IMR-90 (cell line): ENCODE results near the gene LYPD5. TPM values are rescaled to one million over a fixed set of nuclear protein-coding genes. Genes with fewer than 3 reads are reported as not detected.
A peak's percentile ranks its signal among the peaks of the same experiment; 100 is the strongest.

ENCODE experiments used
- ATAC-seq: fragments of 200-7000 bp; cut with Tn5 transposase; 2 replicates; pipeline ENCODE4 v1.9.1; 2020; ENCODE audit warnings: low read depth, mild to moderate bottlenecking, moderate library complexity
- BruUV-seq: library from RNA; stranded (reverse); fragments of 400-500 nt; replicated peaks from 2 replicates; lab custom pipeline; 2021; lab: Mats Ljungman, UMichigan
- CTCF ChIA-PET: fragments of 300-600 bp; formaldehyde crosslinking; extraction: SDS; loops from one replicate; lab custom pipeline; 2021; ENCODE audit warnings: antibody characterized with exemption; lab: Yijun Ruan, JAX
- POLR2A ChIA-PET: fragments of 300-600 bp; sonication (Branson Sonifier 250); formaldehyde crosslinking; loops from one replicate; lab custom pipeline; 2022; ENCODE audit warnings: antibody characterized with exemption; ENCODE audit not compliant: unreplicated experiment; lab: Charles Lee
- DNase-seq: peaks from one replicate; pipeline ENCODE4 v3.0.0; 2013
- H2AFZ ChIP-seq: replicated peaks from 2 replicates; pipeline ENCODE3; 2013; ENCODE audit warnings: low read length, mild to moderate bottlenecking; ENCODE audit not compliant: poor library complexity
- H2AK5ac ChIP-seq: 2 replicates; pipeline ENCODE4 v1.6.1; 2013; ENCODE audit warnings: low read depth, low read length, inconsistent platforms
- H2AK9ac ChIP-seq: replicated peaks from 2 replicates; pipeline ENCODE3; 2013; ENCODE audit warnings: mild to moderate bottlenecking, low read depth, low read length, moderate library complexity; ENCODE audit not compliant: poor library complexity
- H2BK120ac ChIP-seq: 2 replicates; pipeline ENCODE4 v1.6.1; 2013; ENCODE audit warnings: low read depth, low read length, inconsistent platforms
- H2BK15ac ChIP-seq: 3 replicates; pipeline ENCODE4 v1.6.1; 2013; ENCODE audit warnings: low read depth, low read length, inconsistent platforms
- H2BK20ac ChIP-seq: 2 replicates; pipeline ENCODE4 v1.6.1; 2013; ENCODE audit warnings: low read depth, mild to moderate bottlenecking, inconsistent platforms, low read length, moderate library complexity
- H2BK5ac ChIP-seq: 2 replicates; pipeline ENCODE4 v1.6.1; 2013; ENCODE audit warnings: mild to moderate bottlenecking, low read depth, low read length, inconsistent platforms; ENCODE audit not compliant: poor library complexity, severe bottlenecking
- H3K14ac ChIP-seq: replicated peaks from 2 replicates; pipeline ENCODE4 v1.6.1; 2013; ENCODE audit warnings: low read depth, low read length, inconsistent platforms
- H3K18ac ChIP-seq: 2 replicates; pipeline ENCODE4 v1.6.1; 2013; ENCODE audit warnings: low read depth, low read length, control low read depth
- H3K23ac ChIP-seq: 2 replicates; pipeline ENCODE4 v1.6.1; 2013; ENCODE audit warnings: low read depth, low read length, inconsistent platforms
- H3K27ac ChIP-seq: 2 replicates; pipeline ENCODE4 v1.5.1; 2013; ENCODE audit warnings: mild to moderate bottlenecking, control low read depth, low read length; ENCODE audit not compliant: insufficient read depth
- H3K27me3 ChIP-seq: 2 replicates; pipeline ENCODE4 v1.6.1; 2013; ENCODE audit warnings: low read length; ENCODE audit not compliant: control insufficient read depth, insufficient read depth
- H3K36me3 ChIP-seq: 2 replicates; pipeline ENCODE4 v1.6.1; 2013; ENCODE audit warnings: low read length, mixed read lengths; ENCODE audit not compliant: control insufficient read depth, insufficient read depth
- H3K4ac ChIP-seq: 2 replicates; pipeline ENCODE4 v1.6.1; 2013; ENCODE audit warnings: low read depth, low read length, inconsistent platforms
- H3K4me1 ChIP-seq: 2 replicates; pipeline ENCODE4 v1.6.1; 2013; ENCODE audit warnings: low read length, mixed read lengths; ENCODE audit not compliant: control insufficient read depth, insufficient read depth
- H3K4me2 ChIP-seq: 2 replicates; pipeline ENCODE4 v1.6.1; 2013; ENCODE audit warnings: low read depth, mild to moderate bottlenecking, control low read depth, low read length, moderate library complexity
- H3K4me3 ChIP-seq: 2 replicates; pipeline ENCODE4 v1.5.1; 2013; ENCODE audit warnings: low read depth, mild to moderate bottlenecking, control low read depth, low read length, moderate library complexity; ENCODE audit not compliant: insufficient read depth
- H3K56ac ChIP-seq: 2 replicates; pipeline ENCODE4 v1.6.1; 2013; ENCODE audit warnings: low read length, inconsistent platforms; ENCODE audit not compliant: insufficient read depth; ENCODE audit errors: extremely low read depth
- H3K79me1 ChIP-seq, 2 experiments: 2 replicates each; pipeline ENCODE4 v1.6.1; 2013; ENCODE audit warnings: low read length in 2 of 2, inconsistent platforms in 1 of 2, low read depth in 1 of 2
- H3K9ac ChIP-seq: 2 replicates; pipeline ENCODE4 v1.6.1; 2013; ENCODE audit warnings: low read depth, low read length, control low read depth
- H3K9me1 ChIP-seq: 2 replicates; pipeline ENCODE4 v1.6.1; 2013; ENCODE audit warnings: low read length, inconsistent platforms; ENCODE audit not compliant: insufficient read depth
- H3K9me3 ChIP-seq: 2 replicates; pipeline ENCODE4 v1.6.1; 2013; ENCODE audit warnings: low read length; ENCODE audit not compliant: control insufficient read depth, insufficient read depth
- H4K20me1 ChIP-seq: 2 replicates; pipeline ENCODE4 v1.6.1; 2013; ENCODE audit warnings: low read length, inconsistent platforms; ENCODE audit not compliant: insufficient read depth
- H4K5ac ChIP-seq: 2 replicates; pipeline ENCODE4 v1.6.1; 2013; ENCODE audit warnings: mild to moderate bottlenecking, low read depth, low read length, control low read depth
- H4K8ac ChIP-seq, 2 experiments: 2 replicates each; pipeline ENCODE4 v1.6.1; 2013; ENCODE audit warnings: low read depth in 2 of 2, low read length in 2 of 2, control low read depth in 1 of 2, inconsistent platforms in 1 of 2
- H4K91ac ChIP-seq: 2 replicates; pipeline ENCODE4 v1.6.1; 2013; ENCODE audit warnings: low read depth, low read length, inconsistent platforms; ENCODE audit not compliant: insufficient read depth
- BHLHE40 ChIP-seq: fragments of 150-350 bp; IDR thresholded peaks from 2 replicates; pipeline ENCODE4 v1.6.1; 2016; ENCODE audit warnings: mild to moderate bottlenecking, low read depth, low read length
- CHD1 ChIP-seq: IDR thresholded peaks from 2 replicates; pipeline ENCODE4 v1.6.1; 2012; ENCODE audit warnings: low read depth, low read length, improper control_type of control experiment
- FOS ChIP-seq: fragments of 150-350 bp; IDR thresholded peaks from 2 replicates; pipeline ENCODE4 v1.6.1; 2016; ENCODE audit warnings: low read depth, low read length
- MAFK ChIP-seq: IDR thresholded peaks from 2 replicates; pipeline ENCODE4 v1.6.1; 2012; ENCODE audit warnings: low read depth, low read length, improper control_type of control experiment
- MXI1 ChIP-seq: IDR thresholded peaks from 2 replicates; pipeline ENCODE4 v1.6.1; 2012; ENCODE audit warnings: low read depth, mild to moderate bottlenecking, low read length, moderate library complexity, borderline replicate concordance
- NFE2L2 ChIP-seq: fragments of 150-350 bp; IDR thresholded peaks from 2 replicates; pipeline ENCODE4 v1.6.1; 2016; ENCODE audit warnings: low read depth, mild to moderate bottlenecking, low read length
- USF2 ChIP-seq: fragments of 150-350 bp; IDR thresholded peaks from 2 replicates; pipeline ENCODE4 v1.6.1; 2017; ENCODE audit warnings: mild to moderate bottlenecking, antibody characterized with exemption, low read length, low read depth
- WGBS, 2 experiments: methylation state at CpG; one replicate each; pipeline versions ENCODE4 v1.1.5 to v1.1.7; 2013; ENCODE audit warnings: missing lambda C conversion rate in 2 of 2; ENCODE audit not compliant: insufficient read length in 1 of 2; ENCODE audit errors: extremely low coverage in 2 of 2; 5-methylcytosine and 5-hydroxymethylcytosine counted together
- dilution Hi-C: fragments of 300-500 bp; cut with HindIII; formaldehyde crosslinking; loops from one replicate; pipeline ENCODE4 v1.14.3; 2018; ENCODE audit warnings: low sequenced_read_pairs; ENCODE audit not compliant: unreplicated experiment
- in situ Hi-C: fragments of 300-500 bp; cut with MboI; formaldehyde crosslinking; loops from 3 replicates; pipeline ENCODE4 v1.14.3; 2019; ENCODE audit warnings: low sequenced_read_pairs, inconsistent platforms, mixed read lengths
- intact Hi-C: fragments of 100-400 bp; cut with micrococcal nuclease; formaldehyde crosslinking; loops from 2 replicates; pipeline ENCODE4 v1.10.0; 2022
- polyA plus RNA-seq, 3 experiments: library from polyadenylated mRNA; depleted of rRNA; stranded (reverse); fragments of >200 nt; gene quantifications; 2 replicates each; pipeline ENCODE4 v1.2.3, GENCODE V29; 2012; ENCODE audit warnings: low replicate concordance in 1 of 3
- total RNA-seq: library from RNA; depleted of rRNA; stranded (reverse); fragments of >200 nt; gene quantifications from 2 replicates; pipeline ENCODE4 v1.2.3, GENCODE V29; 2012

The LYPD5 gene
- total and polyA plus RNA-seq, 2 of the 4 experiments (the other 2 are of a cell fraction) = 0.31 to 0.36 TPM

DNA sequence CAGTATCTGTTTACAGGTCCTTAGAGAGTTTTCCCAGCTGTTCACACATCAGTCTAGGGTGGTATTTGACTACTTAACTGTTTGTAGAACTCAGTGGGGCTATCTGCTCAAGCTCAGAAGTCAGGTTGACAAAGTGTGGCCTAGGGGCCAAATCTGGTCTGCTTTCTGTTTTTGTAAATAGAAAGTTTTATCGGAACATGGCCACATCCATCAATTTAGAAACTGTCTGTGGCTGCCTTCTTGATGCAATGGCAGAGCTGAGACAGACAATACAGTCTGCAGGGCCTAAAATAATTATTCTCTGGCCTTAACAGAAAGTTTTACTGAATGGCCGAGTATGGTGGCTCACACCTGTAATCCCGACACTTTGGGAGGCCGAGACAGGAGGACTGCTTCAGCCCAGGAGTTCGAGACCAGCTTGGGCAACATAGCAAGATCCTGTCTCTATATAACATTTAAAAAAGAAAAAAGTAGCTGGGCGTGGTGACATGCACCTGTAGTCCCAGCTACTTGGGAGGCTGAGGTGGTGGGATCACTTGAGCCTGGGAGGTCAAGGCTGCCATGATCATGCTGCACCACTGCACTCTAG is 49.9 kb downstream of the LYPD5 start:
- dilution Hi-C loops = no loop called here
- Histone ChIP-seq H3K56ac (no peak overlapping the region), H3K18ac (no peak overlapping the region), H2BK120ac (no peak overlapping the region), H3K36me3 (peaks cover 21% of the 10 kb centered on the region), H4K20me1 (peaks cover 25% of the 10 kb centered on the region), H2AK9ac (no peak overlapping the region), H2BK15ac (no peak overlapping the region), H3K9me3 (no peaks in the 10 kb centered on the region), H3K4me3 (no peak overlapping the region), H4K8ac (no peak overlapping the region), H2AFZ (no peak overlapping the region), H3K27ac (no peak overlapping the region), H3K14ac (no peak overlapping the region), H4K91ac (no peak overlapping the region), H3K4ac (no peak overlapping the region), H3K4me1 (peaks cover 14% of the 10 kb centered on the region), H3K4me2 (no peak overlapping the region), H2AK5ac (peak overlapping the region; percentile 87; the same call in 1 of the 2 replicates), H3K27me3 (no peaks in the 10 kb centered on the region), H3K9me1 (peaks cover 14% of the 10 kb centered on the region), H4K5ac (no peak overlapping the region), H3K9ac (no peak overlapping the region), H2BK5ac (peak overlapping the region; percentile 43), H3K23ac (no peak overlapping the region), H2BK20ac (no peak overlapping the region), H3K79me1 (peaks cover 19 to 76% of the 10 kb centered on the region in 2 experiments)
- ChIA-PET POLR2A (interaction anchor here (0.6 to 0.7 kb wide), 3 partner anchors 13 to 225 kb away, joined by 3 to 9 read pairs (median 3); no protein-coding TSS in a partner anchor), CTCF (interaction anchor here (0.7 to 1.0 kb wide), 3 partner anchors 14 to 32 kb away, joined by 3 to 7 read pairs (median 4); no protein-coding TSS in a partner anchor)
- WGBS, 2 experiments = 91% methylated on average over 4 of the region's 6 CpGs; no CpG with 5 or more reads in 1 of the 2 experiments
- in situ Hi-C loops = no loop called here
- intact Hi-C loops = no loop called here
- no TSS peak for BruUV-seq
- ATAC-seq (no peak), DNase-seq (no peak)
- TF ChIP-seq USF2 (no peak), BHLHE40 (no peak), NFE2L2 (no peak), MXI1 (no peak), MAFK (no peak), FOS (no peak), CHD1 (no peak)
